GM19240 (cell line): ENCODE data around the gene DHX36.

ENCODE experiments used
- DNase-seq: peaks from one replicate; pipeline ENCODE4 v3.0.0; 2011; ENCODE audit warnings: low spot score; ENCODE audit not compliant: insufficient read length

Gene DHX36

DNA sequence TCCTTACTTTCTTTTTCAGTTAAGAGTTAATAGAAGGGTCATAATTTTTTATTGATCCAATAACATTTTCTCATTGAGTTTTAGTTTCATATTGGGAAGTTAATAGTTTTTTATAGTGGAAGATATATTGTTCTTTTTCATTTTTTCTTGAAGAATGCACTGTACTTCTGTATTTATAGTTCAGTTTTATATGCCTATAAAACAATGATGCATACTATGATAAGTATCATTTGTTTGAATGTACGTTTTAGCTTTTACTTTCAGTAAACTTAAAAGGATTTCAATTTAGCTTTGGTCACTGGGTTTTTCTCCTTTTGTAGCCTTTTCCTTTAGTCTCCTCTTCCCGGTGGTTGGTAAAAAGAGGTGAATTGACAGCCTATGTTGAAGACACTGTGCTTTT is 98.8 kb downstream of the DHX36 start:
- no peak for DNase-seq

- no peak for DNase-seq
Measured at GRCh38 chr3:154224866-154225265, 99.4 kb downstream of the DHX36 start.

DNA sequence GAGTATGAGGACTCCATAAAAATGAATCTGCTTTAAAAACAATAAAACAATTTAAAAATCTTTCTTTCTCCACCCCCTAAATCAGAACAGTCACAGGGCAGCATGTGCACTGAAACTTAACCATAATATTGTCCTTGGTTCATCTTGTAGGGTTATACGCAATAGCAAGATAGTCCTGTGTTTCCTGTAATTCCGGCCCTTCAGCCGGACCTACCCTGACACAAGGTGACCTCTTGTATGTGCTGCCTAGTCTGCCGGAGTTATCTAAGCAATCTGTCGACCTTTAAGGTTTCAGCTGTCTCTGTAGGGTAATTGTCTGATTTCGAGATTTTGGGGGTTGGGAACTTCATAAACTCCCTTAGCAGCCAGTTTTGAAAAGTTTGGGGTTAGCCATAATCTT is 99.9 kb downstream of the DHX36 start:
- DNase-seq: no peak

DNA sequence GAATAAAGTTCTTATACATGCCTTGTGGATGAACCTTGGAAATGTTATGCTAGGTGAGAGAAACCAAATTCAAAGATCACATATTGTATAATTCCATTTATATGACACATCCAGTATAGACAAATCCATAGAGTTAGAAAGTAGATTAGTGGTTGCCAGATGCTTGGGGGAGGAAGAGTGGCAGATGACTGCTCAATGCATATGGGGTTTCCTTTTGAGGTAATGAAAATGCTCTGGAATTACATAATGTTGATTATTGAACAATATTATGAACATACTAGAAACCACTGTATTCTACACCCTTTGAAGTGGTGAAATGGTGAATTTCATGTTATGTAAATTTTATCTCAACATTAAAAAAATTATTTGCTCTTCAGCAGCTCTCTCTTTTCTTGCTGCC is 100.8 kb downstream of the DHX36 start:
- no peak for DNase-seq
